ENCODE data around the gene ATP5PO. TPM values are rescaled to one million over a fixed set of nuclear protein-coding genes. Genes with fewer than 3 reads are reported as not detected.

The ATP5PO gene
- total and polyA plus RNA-seq, 2 of the 8 experiments (the other 6 are each of a cell fraction or from before 2014, with no cell fraction given): 251 to 267 TPM

- TF ChIP-seq CTCF (IDR thresholded peaks at IDR 0.05; ENCODE audit: control extremely low read depth in 1 of 3, insufficient read depth in 1 of 3, low read depth in 1 of 3, low read length in 3 of 3): peak; percentile 72 to 87 (median 74)
- no peak for TF ChIP-seq GABPA (IDR thresholded peaks at IDR 0.05; ENCODE audit: borderline replicate concordance, insufficient read depth, low read length)
- TF ChIP-seq TAF7 (optimal IDR thresholded peaks at IDR 0.05; ENCODE audit: borderline replicate concordance, low read depth, low read length): no peak
- no peak for TF ChIP-seq KDM1A (IDR thresholded peaks at IDR 0.05; ENCODE audit: borderline replicate concordance, low read length)
- 0 out of 2 replicates have a peak, but pooled peaks have one; percentile 58 for TF ChIP-seq BACH1 (IDR thresholded peaks at IDR 0.05; ENCODE audit: low read length)
- no peak for TF ChIP-seq YY1 (IDR thresholded peaks at IDR 0.05; ENCODE audit: low read depth, low read length)
- no peak for TF ChIP-seq CBX5 (IDR thresholded peaks at IDR 0.05; ENCODE audit: low read depth, low read length)
- no peak for TF ChIP-seq NRF1 (IDR thresholded peaks at IDR 0.05; ENCODE audit: low read depth, low read length)
- no peak for TF ChIP-seq ATF2 (IDR thresholded peaks at IDR 0.05; ENCODE audit: low read length)
Measured at GRCh38 chr21:33894736-33895288, 20.8 kb downstream of the ATP5PO start (continued).
